GM03348 (cell line): ENCODE measurements around the gene TMED1.
"Not testable (repeated sequence)": the region's sequence is repeated elsewhere in the genome, so short reads cannot be mapped to it uniquely, and the experiment has no call there.

Experiments used
- DNase-seq: peaks from one replicate; pipeline ENCODE4 v3.0.0; 2012; ENCODE audit warnings: low spot score

The TMED1 gene, protein sequence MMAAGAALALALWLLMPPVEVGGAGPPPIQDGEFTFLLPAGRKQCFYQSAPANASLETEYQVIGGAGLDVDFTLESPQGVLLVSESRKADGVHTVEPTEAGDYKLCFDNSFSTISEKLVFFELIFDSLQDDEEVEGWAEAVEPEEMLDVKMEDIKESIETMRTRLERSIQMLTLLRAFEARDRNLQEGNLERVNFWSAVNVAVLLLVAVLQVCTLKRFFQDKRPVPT

DNA sequence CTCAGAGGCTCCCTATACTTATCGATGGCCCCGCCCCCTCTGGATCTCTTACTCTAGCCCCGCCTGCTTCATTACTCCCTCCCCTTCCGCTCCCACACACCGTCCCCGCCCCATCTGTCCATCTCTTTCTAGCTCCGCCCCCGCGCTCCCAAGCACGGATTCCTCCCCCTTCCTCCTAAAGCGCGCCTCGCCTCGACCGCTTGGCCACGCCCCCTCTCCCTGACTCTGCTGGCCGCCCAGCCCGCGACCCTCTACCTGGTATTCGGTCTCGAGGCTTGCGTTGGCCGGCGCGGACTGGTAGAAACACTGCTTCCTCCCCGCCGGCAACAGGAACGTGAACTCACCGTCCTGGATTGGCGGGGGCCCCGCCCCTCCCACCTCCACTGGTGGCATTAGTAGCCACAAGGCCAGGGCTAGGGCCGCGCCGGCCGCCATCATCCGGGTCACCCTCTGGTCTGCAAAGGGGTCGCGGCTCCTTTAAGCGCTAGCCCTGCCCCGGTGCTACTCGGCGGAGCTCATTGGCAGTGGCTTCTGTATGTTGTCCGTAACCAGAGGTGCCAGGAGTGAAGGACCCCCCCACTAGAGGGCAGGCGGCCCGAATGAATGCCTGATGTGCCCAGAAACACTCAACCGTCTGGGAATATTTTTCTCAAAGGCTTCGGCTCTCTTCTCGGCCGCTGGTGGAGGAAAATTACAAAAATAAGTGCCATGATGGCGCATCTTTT is at the start of gene TMED1:
TSS of gene TMED1 (minus strand) at position 459 of the 725 bp plus-strand sequence. CDS start at position 438, 21 bp downstream.
- DNase-seq, result peak; percentile 98

DNA sequence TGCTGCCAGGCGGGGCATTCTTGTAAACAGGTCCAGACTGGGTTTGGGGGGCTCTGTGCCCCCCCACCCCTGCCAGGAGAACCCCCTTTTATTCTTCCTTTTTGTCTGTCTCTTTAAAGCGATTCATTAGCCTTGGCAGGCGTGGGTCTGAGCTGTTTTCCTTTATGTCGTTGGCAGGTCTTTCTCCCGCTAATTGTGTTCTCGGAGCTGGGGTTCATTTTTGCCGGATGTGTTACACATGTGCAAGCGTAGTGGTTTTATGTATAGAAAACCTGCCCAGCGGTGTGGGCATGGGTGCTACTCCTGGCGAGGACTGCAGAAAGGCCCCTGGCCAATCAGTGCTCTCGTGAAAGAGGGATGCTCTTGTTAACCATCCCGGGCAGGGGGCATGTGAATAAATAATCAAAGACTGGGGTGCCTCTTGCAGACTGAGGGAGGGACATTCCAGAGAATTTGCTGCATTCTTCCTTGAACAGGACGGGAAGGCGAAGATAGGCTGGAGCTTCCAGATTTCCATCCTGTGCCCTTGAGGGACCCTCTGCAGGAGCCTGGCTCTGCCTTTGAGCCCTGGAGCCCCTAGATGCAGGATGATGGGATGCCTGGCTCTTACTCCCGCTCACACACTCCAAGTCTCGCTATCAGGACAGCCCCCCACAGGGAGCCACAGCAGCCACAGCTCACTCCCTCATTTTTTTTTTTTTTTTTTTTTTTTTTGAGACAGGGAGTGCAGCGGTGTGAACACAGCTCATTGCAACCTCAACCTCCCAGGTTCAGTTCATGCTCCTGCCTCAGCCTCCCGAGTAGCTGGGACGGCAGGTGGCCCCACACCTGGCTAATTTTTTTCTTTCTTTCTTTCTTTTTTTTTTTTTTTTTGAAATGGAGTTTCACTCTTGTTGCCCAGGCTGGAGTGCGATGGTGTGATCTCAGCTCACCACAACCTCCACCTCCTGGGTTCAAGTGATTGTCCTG is 49.5 kb upstream of the TMED1 start:
- DNase-seq, result no peak

DNA sequence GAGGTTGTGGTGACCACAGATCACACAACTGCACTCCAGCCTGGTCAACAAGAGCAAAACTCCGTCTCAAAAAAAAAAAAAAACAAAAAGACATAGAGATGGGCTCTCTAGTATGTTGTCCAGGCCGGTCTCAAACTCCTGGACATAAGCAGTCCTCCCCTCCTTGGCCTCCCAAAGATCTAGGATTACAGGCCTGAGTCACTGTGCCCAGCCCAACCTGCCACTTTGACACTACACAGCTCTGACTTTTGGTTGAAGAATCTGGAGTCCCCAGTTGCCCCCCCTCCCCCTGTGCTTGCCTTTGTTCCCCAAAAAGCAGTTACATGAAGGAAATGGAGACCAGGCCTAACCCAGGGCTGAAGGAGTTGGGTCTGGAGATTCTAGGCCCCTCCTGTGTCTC is 48.3 kb upstream of the TMED1 start:
- peak; percentile 53 for DNase-seq

DNA sequence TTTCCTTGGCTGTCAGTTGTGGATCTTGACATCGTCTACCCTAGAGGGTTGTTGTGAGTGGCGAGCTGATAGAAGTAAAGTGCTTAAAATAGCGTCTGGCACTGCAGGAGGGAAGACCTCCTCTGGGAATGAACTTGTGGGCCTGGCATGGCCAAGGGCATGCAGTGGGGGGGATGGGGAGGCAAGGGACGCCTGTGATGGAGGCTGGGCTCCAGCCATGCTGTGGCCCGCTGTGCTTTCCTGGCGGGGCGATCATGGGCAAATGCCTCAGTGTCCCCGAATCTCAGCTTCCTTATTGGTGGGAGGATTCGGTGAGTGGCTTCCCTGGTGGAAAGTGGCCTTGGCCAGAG is 46.1 kb upstream of the TMED1 start:
- DNase-seq, result no peak

DNA sequence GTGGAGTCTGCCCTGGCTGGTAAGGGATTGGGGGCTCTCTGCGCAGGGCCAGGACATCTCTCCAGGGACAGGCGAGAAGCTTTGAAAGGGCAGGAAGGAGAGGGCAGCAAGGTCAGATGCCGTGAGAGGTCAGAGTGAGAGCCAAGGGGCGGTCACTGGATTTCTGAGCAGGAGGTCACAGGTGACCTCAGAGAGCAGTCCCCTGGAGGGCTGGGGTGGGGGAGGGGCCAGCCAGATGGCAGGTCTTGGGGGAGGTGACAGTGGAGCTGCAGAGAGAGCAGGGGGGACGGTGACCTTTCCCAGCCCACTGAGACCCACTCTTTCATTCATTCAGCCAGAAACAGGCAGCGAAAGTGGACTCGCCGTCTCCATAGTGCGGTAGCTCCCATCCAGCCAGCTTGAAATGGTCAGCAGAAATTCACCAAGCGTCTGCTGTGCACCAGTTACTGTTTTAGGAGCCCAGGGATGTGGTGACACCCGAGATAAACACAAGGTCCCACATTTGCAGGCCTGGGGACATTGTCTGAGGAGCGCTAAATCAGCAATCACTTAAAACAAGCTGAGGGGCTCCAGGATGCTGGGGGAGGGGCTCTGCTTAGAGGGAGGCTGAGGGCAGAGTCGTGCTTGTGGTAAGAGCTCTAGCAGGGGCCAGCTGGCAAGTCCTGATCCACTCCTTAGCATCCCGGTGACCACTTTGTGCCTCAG is 45.5 kb upstream of the TMED1 start:
- no peak for DNase-seq

DNA sequence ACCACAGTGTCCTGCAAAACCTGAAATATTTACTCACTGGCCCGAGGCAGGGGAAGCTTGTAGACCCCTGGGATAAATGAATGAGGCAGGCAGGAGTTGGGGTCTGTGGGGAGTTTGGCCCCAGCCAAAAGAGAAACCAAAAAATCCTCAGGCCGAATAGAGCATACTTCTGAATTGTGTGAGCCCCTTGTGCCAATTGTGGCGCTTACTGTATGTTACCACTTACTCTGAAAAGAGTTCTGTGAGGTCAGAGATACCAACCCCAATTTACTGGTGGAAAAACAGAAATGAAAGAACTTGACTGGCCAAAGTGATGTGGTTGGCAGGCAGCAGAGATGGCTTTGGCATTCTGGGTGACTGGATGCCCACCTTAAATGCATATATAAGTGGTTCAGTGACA is 42.2 kb upstream of the TMED1 start:
- no peak for DNase-seq

DNA sequence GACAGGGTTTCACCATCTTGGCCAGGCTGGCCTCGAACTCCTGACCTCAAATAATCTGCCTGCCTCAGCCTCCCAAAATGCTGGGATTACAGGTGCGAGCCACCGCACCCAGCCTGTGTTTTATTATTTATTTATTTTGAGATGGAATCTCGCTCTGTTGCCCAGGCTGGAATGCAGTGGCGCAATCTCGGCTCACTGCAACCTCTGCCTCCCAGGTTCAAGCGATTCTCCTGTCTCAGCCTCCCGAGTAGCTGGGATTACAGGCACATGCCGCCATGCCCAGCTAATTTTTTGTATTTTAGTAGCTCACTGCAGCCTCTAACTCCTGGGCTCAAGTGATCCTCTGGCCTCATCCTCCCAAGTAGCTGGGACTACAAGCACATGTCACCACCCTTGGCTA is 41.6 kb upstream of the TMED1 start:
- not testable (repeated sequence) for DNase-seq

DNA sequence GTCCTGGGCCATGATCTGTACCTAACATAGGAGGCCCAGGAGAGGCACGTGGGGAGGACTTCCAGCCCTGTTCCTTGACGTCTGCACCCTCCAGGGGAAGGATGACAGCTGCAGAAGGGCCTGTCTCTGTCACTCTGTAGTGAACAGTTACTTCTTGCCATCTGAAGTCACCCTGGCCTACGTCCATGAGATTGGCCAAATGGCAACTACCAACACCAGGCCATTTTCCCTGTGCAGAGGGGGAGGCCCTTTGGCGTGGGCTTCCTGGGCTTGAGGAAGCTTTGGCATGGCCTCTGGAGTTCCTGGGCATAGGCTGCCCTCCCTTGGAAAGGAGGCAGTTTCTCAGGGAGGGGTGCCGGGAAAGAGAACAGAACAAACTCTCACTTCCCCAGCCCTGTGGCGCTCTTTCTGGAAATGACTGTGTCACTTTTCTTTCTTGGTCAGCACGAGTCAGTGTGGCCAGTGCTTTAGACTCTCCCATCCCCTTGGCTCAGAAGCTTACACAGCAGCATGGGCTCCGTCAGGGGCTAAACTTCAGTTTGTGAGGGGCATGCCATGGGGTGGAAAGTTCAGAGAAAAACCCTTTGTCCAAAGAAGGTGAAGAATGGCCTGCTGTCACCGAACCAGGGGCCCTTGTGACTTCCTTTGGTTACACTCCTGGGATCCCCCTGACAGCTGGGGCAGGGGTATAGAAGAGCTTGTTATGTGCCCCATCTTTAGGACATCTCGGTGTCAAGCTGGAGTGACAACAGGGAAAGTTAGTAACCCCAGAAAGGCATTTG is 40.6 kb upstream of the TMED1 start:
- no peak for DNase-seq

DNA sequence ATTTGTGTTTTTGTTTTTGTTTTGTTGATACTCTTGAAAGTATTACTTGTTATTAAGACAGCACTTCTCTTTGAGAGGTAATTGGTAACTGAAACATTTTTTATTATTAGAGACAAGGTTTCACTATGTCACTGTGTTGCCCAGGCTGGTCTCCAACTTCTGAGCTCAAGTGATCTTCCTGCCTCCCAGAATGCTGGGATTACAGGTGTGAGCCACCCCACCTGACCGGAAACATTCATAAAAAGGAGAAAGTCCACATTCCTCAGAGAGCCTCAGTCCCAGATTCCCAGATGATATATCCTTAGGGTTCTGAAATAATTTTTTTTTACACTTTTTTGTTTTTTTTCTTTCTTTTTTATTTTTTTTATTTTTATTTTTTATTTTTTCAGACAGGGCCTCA is 38.0 kb upstream of the TMED1 start:
- no peak for DNase-seq

DNA sequence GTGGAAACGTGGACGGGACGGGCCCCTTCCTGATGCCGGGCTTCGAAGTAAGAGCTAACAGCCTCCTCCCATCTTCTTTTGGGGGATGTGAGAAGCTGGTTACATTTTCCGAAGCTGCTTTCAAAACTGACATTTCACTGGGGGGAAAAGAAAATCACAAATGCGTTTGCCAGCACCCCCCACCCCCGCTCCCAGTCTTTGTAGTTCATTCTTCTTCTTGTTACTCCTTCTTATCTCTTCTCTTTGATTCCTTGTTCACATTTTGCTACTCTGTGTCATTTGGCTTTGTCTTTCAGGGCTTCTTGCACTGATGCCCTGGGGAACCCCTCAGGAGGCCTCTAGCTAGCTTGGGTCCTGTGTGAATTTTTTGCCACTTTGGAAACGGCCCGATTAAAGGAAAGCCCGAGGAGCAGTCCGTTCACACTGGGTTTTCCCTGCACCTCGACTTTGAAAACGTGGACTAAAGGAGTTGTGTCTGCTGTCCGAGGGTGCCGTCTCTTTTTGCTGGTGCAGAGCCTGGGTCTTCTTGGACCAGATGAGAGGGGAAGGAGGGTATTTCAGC is 36.6 kb upstream of the TMED1 start:
- DNase-seq, result no peak

DNA sequence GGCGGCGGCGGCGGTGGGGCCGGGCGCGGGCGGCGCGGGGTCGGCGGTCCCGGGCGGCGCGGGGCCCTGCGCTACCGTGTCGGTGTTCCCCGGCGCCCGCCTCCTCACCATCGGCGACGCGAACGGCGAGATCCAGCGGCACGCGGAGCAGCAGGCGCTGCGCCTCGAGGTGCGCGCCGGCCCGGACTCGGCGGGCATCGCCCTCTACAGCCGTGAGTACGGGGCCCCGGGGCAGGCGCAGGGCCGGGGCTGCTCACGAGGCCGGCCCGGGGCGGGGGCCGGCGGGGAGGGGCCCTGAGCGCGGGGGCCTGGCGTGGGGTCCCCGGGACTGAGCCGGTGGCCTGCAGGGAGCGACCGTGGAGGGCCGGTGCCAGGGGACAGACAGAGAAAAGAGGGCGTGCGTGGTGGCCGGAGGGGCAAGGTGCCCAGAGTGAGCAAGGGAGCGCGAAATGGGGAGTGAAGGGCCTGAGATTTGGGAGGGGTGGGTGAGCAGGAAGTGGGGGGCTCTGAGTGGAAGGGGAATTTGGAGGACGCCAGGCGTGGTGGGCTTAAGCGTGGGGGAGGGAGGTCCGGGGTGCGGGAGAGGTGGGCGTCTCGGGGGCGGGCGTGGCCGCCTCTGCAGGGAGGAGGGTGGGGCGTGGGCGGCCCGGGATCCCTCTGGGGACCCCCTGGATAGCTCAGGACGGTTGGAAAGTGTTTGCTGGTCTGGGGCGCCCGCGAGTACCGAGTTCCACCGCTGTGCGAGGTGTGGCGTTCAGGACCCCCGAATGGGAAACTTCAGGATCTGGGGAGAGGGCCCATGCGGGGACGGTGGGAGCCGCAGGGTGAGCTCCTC is 35.9 kb upstream of the TMED1 start:
- DNase-seq, result peak; percentile 60

DNA sequence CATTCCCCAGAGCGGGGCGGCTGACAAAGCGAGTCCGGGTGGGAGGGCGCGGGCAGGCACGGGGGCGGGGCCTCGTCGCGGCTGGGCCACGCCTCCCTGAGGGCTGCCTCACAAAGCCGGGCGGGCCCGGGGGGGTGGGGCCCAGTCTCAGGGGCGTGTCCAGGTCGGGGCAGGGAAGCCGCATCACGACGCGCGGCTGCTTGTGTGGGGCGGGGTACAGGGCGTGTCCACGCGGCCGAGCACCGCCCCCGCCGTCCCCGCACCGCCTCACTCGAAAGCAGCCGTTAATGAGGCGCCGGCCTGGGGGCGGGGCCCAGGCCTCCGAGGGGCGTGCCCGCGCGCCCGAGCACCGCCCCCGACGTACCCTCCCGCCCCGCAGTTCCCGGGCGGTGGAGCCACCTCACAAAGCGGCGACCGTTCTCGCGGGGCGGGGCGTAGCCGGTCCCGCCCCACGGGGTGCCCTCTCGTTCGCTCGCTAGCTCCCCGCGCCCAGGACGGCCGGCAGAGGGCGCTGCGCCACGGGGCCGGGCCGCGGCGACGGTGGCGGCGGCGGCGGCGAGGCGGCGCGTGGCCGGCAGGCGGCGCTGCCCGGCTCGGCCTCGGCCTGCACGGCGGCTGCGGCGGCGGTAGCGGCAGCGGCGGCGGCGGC is 35.1 kb upstream of the TMED1 start, which contains the start of gene CARM1:
TSS of gene CARM1 (plus strand) at position 599 of the 649 bp plus-strand sequence. CDS start 150 bp downstream, outside the sequence.
- DNase-seq, result peak; percentile 100

DNA sequence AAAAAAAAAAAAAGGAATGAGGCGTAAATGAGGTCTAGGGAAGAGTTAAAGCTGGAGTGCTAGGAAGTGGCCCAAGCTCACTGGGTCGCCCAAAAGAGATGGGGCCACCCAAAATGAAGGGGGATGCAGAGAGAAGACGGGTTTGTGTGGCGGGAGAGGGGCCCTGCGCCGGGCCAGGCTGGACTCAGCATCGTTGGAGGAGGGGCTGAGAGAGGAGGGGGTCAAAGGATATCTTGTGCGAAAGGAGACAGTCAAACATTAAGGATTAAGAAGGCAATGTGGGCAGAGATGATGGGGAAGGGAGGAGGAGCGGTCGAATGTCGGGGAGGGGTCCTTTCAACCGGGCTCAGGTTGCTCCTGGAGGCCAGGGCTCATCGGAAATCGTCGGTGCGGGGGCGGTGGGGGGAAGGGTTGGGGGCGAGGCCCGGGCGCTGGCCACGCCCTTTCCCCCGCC is 34.5 kb upstream of the TMED1 start:
- DNase-seq, result no peak

DNA sequence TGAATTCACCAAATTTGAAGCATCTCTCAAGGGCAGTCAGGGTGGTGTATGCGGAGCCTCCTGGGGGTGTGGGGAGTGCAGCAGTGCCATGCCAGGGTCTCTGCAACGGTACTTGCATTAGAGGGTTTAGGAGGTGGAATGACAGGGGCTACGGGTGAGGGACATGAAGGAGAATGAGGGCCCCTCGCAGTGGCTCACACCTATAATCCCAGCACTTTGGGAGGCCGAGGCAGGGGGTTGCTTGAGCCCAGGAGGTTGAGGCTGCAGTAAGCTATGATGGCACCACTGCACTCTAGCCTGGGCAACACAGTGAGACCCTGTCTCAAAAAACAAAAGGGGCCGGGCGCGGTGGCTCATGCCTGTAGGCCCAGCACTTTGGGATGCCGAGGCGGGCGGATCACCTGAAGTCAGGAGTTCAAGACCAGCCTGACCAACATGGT is 33.9 kb upstream of the TMED1 start:
- DNase-seq, result not testable (repeated sequence)

DNA sequence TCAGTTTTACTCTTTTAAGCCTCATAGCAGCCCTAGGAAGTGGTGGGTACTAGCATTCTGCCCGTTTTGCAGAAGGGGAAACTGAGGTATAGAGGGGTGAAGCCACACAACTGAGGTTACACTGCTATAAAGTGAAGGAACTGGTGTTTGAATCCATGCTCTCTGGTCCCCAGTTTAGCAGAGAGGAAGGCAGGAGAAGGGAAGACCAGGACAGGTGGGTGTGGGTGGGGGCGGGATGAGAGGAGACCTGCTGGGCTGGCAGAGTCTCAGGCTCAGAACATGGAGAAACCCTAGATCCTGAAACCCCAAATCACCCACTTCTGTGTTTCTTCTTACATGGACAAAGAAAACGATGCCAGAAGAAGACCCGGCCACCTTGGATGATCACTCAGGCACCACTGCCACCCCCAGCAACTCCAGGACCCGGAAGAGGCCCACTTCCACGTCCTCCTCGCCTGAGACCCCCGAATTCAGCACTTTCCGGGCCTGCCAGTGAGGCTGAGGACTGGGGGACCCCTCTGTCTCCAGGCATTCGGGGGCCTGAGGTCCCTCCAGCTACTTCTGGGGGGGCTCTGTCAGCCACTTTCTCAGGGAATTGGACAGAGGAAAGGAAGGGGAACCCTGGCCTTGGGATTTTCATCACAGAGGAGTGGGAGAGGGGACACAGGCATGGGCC is 33.0 kb upstream of the TMED1 start:
- no peak for DNase-seq

DNA sequence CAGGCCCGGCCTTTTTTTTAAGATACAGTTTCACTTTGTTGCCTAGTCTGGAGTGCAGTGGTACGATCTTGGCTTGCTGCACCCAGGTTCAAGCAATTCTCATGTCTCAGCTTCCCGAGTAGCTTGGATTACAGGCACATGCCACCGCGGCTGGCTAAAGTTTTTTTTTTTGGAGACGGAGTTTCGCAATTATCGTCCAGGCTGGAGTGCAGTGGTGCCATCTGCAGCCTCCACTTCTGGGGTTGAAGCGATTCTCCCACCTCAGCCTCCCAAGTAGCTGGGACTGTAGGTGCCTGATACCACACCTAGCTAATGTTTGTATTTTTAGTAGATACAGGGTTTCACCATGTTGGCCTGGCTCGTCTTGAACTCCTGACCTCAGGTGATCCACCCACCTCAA is 30.5 kb upstream of the TMED1 start:
- DNase-seq, result no peak

DNA sequence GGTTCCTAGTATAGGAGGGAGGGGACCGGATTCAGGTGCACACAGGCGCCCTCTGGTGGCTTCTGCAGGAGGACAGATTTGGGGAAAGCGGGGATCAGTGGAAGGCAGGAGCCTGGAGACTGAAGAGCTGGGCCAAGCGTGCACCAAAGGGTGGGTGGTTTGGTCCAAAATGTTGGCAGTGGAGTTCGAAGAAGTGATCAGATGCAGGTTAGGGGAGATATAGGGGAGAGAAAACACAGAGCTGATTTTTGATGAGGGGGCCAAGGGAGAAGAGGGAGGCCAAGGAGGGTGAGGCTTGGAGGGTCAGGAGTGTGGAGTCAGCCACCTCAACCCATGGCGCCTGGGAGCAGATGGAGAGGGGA is 28.5 kb upstream of the TMED1 start:
- DNase-seq, result peak; percentile 93

DNA sequence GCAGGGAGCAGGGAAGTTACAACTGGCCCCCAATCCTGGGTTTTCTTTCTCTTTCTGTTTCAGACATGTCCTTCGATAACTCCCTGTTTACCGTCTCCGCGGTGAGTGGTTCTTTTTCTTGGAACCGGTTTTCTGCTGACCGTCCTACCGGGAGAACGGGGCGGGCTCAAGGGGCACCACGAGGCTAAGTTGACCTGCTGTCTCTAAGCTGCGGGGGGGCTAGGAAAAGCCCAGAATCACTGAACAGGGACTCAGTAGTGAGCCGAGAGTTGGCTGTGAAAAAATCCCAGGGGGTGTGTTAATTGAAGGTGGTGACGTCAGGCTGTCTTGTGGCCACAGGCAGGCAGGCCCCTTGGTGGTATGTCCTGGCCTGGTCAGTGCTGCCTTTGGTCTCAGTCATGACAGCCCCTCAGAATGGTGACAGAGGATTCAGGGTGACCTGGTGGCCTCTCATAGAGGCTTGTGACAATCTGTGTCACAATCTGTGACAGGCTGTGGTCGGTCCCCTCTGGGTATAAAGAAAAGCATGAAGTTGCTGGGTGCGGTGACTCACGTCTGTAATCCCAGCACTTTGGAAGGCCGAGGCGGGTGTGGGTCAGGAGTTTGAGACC is 27.2 kb upstream of the TMED1 start:
- no peak for DNase-seq
